Activated CD4-positive, alpha-beta T cell treated with anti-CD3 and anti-CD28 coated beads for 1 hour (primary cell): ENCODE measurements around the gene KDM5A.
"Not testable (repeated sequence)": the region's sequence is repeated elsewhere in the genome, so short reads cannot be mapped to it uniquely, and the experiment has no call there.

ENCODE experiments used
- DNase-seq: peaks from one replicate; pipeline ENCODE4 v3.0.0-alpha.2; 2020

The KDM5A gene

DNA sequence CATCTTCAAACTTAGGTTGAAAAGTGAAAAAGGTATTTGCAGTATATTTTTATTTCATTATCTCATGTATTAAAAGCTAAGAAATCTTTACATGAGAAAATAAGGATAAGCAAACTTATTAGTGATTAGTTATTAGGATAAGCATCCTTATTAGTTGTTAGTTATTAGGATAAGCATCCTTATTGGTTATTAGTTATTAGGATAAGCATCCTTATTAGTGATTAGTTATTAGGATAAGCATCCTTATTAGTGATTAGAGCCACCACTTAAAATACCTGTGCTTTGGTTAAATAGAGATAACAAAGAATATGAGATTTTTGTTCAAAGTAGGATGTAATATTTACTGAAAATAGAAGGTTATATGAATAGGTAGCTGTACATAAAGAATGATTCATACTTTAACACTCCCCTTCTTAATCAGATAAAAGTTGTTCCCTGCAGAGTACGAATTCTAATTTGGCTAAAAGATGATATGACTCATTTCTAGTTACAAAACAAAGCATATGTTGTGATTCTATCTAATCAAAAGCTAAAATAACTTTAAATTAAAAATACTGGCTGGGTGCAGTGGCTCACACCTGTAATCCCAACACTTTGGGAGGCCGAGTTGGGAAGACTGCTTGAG, 56.4 kb downstream of the KDM5A start:
- DNase-seq, result no peak

GRCh38 chr12:331287-331686, 57.8 kb downstream of the KDM5A start:
- DNase-seq, result no peak

- no peak for DNase-seq
Observed at GRCh38 chr12:325906-326305, 63.2 kb downstream of the KDM5A start.

GRCh38 chr12:323507-323906, 65.6 kb downstream of the KDM5A start:
- no peak for DNase-seq

DNA sequence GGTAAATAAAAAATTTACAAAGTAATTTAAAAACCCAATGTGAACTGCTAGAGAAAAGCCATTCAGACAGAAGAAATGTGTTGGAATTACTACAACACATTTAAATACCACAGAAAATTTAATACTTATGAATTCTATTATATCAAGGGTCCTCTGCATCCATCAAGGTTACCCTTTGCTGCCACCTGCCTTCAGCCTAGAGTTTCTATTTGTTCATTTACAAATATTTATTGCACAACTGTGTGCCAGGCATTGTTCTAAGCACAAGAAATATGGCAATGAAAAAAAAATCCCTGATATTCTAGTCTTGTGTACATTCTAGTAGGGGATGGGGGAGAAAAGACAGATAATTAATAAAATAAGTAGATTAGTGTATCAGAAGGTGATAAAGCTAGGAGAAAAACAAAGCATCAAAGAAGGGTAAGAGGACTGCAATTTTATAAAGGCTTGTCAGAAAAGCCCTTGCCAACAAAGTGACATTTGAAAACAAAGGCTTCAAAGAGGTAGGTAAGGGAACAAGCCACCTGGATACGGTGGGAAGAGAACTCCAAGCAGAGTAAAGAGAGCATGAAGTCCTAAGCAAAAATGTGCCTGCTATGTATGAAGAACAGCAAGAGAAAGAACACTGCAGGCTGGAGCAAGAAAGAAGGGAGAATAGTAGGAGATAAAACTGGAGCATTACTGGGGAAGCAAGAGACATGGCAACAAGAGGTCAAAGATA, 67.4 kb downstream of the KDM5A start:
- no peak for DNase-seq

DNA sequence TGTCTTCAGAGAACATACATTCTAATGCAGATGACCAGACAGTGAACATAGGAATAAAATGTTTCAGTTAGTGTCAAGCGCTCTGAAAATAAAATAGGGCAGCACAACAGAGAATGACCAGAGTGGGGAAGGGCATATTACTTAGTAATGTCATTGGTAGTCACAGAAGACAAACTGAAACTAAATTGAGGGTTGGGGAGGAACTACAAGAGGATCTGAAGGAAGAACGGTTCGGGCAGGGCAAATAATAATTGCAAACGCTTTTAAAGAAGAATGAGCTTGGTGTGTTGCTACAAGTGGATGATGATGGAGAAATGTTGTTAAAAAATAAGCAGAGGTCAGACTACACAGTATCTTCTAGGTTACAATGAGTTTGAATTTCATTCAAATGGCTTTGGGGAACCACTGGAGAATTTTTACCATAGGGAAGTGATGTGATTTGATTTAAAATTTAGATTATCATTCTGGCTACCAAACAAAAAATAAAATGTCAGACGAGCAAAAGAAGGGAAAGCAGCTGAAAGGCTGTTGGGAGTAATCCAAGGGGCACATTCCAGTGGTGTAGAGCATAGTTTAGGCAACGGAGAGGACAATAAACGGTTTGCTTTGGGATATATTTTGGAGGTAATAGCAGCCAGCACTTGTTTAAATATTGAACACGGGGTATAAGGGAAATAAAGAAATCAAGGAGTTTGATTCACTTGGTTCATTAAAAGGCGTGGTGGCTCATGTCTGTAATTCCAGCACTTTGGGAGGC, 70.2 kb downstream of the KDM5A start:
- no peak for DNase-seq

DNA sequence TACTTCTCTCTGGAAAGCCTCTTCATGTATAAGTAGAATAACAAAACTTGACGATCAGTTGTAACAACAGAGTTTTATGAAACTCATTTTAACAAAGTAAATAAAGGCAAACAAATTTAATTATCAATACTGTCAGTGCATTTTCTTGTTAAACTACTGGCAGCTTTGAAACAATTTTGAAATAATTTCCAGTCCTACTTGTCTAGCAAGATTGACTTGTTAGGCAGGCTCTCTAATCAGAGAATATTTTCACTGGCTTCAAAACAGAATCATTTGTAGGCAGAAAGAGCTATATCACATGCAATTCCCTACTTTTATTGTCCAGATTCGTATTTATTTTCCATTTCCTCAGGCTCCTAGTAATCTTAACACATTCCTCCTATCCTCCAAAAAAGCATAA, 80.6 kb downstream of the KDM5A start:
- DNase-seq, result no peak

GRCh38 chr12:307406-307805, 81.7 kb downstream of the KDM5A start:
- DNase-seq, result no peak

GRCh38 chr12:304805-305204, 84.3 kb downstream of the KDM5A start:
- no peak for DNase-seq

DNA sequence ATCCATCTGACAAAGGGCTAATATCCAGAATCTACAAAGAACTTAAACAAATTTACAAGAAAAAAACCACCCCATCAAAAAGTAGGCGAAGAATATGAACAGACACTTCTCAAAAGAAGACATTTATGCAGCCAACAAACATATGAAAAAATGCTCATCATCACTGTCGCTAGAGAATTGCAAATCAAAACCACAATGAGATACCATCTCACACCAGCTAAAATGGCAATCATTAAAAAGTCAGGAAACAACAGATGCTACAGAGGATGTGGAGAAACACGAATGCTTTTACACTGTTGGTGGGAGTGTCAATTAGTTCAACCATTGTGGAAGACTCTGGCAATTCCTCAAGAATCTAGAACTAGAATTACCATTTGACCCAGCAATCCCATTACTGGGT, 86.4 kb downstream of the KDM5A start:
- not testable (repeated sequence) for DNase-seq

- not testable (repeated sequence) for DNase-seq
Observed at GRCh38 chr12:300166-300565, 89.0 kb downstream of the KDM5A start.

DNA sequence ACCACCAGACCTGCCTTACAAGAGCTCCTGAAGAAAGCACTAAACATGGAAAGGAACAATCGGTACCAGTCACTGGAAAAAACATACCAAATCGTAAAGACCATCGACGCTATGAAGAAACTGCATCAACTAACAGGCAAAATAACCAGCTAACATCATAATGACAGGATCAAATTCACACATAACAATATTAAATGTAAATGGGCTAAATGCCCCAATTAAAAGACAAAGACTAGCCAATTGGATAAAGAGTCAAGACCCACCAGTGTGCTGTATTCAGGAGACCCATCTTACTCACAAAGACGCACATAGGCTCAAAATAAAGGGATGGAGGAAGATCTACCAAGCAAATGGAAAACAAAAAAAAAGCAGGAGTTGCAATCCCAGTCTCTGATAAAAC, 89.6 kb downstream of the KDM5A start:
- not testable (repeated sequence) for DNase-seq

DNA sequence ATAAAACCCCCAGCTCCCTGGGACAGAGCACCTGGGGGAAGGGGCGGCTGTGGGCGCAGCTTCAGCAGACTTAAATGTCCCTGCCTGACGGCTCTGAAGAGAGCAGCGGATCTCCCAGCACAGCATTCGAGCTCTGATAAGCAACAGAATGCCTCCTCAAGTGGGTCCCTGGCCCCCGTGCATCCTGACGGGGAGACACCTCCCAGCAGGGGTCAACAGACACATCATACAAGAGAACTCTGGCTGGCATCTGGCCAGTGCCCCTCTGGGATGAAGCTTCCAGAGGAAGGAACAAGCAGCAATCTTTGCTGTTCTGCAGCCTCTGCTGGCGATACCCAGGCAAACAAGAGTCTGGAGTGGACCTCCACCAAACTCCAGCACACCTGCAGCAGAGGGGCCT, 91.1 kb downstream of the KDM5A start:
- DNase-seq, result not testable (repeated sequence)

DNA sequence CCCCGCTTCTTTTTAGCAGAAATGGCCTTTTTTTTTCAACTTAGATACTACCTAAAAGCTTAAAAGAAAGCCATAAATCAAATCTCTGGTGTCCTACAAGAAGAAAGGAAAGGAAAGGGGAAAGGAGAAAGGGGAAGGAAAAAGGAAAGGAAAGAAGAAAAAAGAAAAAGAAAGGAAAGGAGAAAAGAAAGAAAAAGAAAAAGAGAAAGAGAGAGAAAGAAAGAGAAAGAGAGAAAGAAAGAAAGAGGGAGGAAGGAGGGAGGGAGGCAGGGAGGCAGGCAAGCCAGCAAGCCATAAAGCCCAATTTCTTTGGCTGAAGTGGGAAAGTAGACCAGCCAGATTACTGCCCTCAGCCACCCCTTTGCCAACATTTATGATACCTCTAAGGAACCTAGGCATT, 94.0 kb downstream of the KDM5A start:
- DNase-seq, result no peak

- DNase-seq, result no peak
Observed at GRCh38 chr12:293199-293598, 95.9 kb downstream of the KDM5A start.

DNA sequence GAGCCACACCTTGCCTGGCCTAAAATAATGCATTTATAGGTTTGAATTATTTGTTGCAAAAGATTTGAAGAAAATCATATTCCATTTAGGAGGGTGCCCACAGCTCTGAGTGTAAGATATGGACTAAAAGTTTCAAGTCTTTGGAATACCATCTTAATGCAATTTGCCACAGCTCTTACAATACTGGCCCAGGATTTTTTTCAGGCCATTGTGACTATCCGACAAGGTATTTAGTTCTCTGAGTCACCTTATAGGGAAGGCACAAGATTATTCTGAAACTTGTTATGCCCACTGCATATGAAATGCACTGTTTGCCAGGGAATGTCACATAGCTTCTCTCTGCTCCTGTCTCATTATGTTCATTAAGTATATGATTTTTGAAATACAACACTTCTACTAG, 96.9 kb downstream of the KDM5A start:
- no peak for DNase-seq

GRCh38 chr12:291153-291723, 97.9 kb downstream of the KDM5A start:
- no peak for DNase-seq

GRCh38 chr12:288687-289086, 100.4 kb downstream of the KDM5A start:
- no peak for DNase-seq

- no peak for DNase-seq
Observed at GRCh38 chr12:286531-287300, 102.4 kb downstream of the KDM5A start.

GRCh38 chr12:278046-278445, 111.1 kb downstream of the KDM5A start:
- no peak for DNase-seq

- no peak for DNase-seq
Observed at GRCh38 chr12:275812-276211, 113.3 kb downstream of the KDM5A start.

GRCh38 chr12:273382-273781, 115.7 kb downstream of the KDM5A start:
- DNase-seq, result no peak

GRCh38 chr12:272942-273341, 116.2 kb downstream of the KDM5A start:
- DNase-seq, result no peak
